Measurements from ENCODE around the gene AKAP9. TPM values are rescaled to one million over a fixed set of nuclear protein-coding genes. Genes with fewer than 3 reads are reported as not detected.
"Not testable (repeated sequence)": the region's sequence is repeated elsewhere in the genome, so short reads cannot be mapped to it uniquely, and the experiment has no call there.

AKAP9 gene
- total RNA-seq, 1 experiment from 2014 or later = 28.7 TPM

DNA sequence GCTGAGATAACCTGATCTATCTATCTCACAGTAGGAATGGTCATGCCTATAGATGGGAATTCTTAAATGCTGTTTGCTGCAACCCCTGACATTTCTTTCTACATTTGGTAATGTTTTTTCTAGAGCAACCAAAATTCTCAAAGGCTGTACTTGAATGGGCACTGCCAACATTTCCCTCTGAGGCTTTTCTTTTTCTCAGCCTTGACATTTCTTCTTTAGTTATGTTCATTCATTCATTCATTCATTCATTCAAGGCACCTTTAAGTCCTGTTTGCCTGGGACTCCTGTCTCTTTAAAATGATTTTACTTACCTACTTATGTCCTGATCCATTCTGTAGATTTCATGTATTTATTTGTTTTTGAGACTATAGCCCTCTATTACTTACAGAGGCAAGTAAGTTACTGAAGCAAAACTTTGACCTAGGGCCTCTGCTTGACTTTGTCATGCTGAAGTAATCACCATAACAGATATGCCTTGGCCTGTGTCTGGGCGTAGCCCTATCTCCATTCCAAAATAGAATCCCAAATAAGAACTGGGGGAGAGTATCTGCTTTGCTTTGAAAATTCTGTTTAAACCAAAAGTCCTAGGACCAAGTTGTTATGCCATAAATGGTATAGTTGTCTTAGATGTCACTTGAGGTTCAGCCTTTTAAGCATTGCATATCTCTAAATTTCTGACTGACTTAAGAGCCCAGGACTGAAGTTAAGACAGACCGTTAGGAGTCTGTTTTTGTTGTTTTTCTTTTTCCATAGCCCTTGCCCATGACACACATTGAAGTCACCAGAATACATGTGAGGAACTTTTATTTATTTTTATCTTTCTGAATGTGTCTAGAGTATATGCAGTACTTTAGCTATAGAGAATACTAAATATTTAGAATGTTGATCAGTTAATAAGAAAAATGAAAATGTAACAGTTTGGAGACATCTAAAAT, 59.2 kb downstream of the AKAP9 start:
- no peaks in the 10 kb centered on the region for H3K9me3 ChIP-seq (replicated peaks)
- no peak for DNase-seq (ENCODE audit: low read depth in 1 of 2, low spot score in 2 of 2)
- no peak overlapping the region for H3K4me3 ChIP-seq
- H3K27me3 ChIP-seq (replicated peaks) = no peaks in the 10 kb centered on the region
- no peaks in the 10 kb centered on the region for H3K4me1 ChIP-seq (replicated peaks)
- H3K36me3 ChIP-seq = peaks cover 8% of the 10 kb centered on the region
- no peak overlapping the region for H3K27ac ChIP-seq

DNA sequence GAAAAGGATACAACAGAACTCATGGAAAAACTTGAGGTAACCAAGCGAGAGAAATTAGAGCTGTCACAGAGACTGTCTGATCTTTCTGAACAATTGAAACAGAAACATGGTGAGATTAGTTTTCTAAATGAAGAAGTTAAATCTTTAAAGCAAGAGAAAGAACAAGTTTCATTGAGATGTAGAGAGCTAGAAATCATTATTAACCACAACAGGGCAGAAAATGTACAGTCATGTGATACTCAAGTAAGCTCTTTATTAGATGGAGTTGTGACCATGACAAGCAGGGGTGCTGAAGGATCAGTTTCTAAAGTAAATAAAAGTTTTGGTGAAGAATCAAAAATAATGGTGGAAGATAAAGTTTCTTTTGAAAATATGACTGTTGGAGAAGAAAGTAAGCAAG, 62.1 kb downstream of the AKAP9 start:
- H3K36me3 ChIP-seq = peaks cover 8% of the 10 kb centered on the region
- no peak for DNase-seq (ENCODE audit: low read depth in 1 of 2, low spot score in 2 of 2)
- H3K9me3 ChIP-seq (replicated peaks) = no peaks in the 10 kb centered on the region
- no peaks in the 10 kb centered on the region for H3K27me3 ChIP-seq (replicated peaks)
- H3K27ac ChIP-seq = no peak overlapping the region
- H3K4me1 ChIP-seq (replicated peaks) = no peaks in the 10 kb centered on the region
- no peak overlapping the region for H3K4me3 ChIP-seq

DNA sequence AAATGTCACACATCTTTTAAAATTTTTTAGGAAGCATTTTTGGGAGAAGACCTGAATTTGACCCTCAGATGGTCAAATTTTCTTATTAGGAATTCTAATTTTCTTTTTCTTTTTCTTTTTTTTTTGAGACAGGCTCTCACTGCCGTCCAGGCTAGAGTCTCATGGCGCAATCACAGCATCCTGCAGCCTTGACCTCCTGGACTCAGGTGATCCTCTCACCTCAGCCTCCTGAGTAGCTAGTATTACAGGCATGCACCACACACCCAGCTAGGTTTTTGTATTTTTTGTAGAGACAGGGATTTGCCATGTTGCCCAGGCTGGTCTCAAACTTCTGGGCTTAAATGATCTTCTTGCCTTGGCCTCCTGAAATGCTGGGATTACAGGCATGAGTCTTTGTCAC, 65.4 kb downstream of the AKAP9 start:
- Histone ChIP-seq H3K36me3 (peaks cover 2% of the 10 kb centered on the region), H3K4me3 (no peak overlapping the region), H3K4me1 (replicated peaks) (no peaks in the 10 kb centered on the region), H3K9me3 (replicated peaks) (no peaks in the 10 kb centered on the region), H3K27me3 (replicated peaks) (no peaks in the 10 kb centered on the region), H3K27ac (no peak overlapping the region)
- no peak for DNase-seq (ENCODE audit: low read depth in 1 of 2, low spot score in 2 of 2)

DNA sequence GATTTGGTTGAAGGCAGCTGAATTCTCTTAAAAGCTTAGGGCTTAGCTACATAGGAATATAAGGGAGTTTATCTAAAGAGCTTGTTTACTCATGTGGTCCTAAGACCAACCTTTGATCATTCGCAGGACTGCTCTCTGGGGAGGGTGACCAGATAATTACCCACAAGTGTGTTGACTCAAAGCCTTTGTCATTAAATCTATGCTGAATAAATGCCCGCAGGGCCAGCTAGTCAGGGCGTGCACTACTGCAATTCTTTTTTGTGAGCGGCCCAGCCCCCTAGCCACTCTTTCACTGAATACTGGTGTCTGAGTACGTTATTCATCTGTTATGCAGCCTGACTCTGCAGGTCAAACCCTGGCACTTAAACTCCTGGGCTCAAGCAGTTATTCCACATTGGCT, 69.6 kb downstream of the AKAP9 start:
- no peaks in the 10 kb centered on the region for H3K27me3 ChIP-seq (replicated peaks)
- DNase-seq (ENCODE audit: low read depth in 1 of 2, low spot score in 2 of 2) = peak; percentile 38 to 62
- no peak overlapping the region for H3K4me3 ChIP-seq
- no peak overlapping the region for H3K27ac ChIP-seq
- no peaks in the 10 kb centered on the region for H3K4me1 ChIP-seq (replicated peaks)
- no peaks in the 10 kb centered on the region for H3K36me3 ChIP-seq
- H3K9me3 ChIP-seq (replicated peaks) = no peaks in the 10 kb centered on the region

DNA sequence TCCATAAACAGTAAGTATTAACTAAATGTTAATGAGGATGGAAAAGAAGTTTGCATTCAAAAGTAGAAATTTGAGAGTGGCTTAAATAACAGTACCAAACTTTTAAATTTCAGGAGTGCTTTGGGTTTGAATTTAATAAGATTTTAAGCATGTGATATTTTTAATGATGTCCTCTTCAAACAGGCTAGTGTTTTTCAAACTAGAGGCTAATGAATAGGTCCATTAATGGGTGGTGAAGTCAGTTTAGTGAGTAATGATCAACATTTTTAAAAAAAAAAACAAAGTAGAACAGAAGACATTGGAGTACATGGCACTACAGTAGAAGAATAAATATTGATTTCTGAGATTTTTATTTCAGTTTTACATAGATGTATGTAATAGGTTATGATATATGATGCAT, 72.9 kb downstream of the AKAP9 start:
- Histone ChIP-seq H3K27me3 (replicated peaks) (no peaks in the 10 kb centered on the region), H3K27ac (no peak overlapping the region), H3K36me3 (no peaks in the 10 kb centered on the region; the same call in 1 of the 2 replicates), H3K4me1 (replicated peaks) (no peaks in the 10 kb centered on the region), H3K9me3 (replicated peaks) (no peaks in the 10 kb centered on the region), H3K4me3 (no peak overlapping the region)
- DNase-seq (ENCODE audit: low read depth in 1 of 2, low spot score in 2 of 2) = no peak

DNA sequence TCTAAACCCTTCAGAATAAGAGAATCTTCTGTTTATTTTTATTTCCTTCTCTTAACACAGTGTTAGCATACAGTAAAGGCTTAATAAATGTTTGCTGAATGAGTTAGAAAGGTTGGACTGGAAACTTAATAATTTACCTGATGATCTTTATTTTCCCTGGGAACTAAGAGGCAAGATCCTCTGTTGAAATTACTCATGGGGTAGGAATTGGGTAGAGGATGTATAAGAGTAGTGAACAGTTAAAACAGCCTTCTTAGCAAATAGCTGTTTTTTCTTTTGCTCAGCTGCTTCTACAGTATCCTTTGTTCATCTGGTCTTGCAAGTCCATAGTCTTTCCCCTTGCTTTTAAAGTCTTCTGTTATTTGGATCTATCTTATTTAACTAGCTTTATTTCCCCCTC, 80.0 kb downstream of the AKAP9 start:
- H3K4me3 ChIP-seq = no peak overlapping the region
- H3K27me3 ChIP-seq (replicated peaks) = no peaks in the 10 kb centered on the region
- no peak for DNase-seq (ENCODE audit: low read depth in 1 of 2, low spot score in 2 of 2)
- no peak overlapping the region for H3K27ac ChIP-seq
- peaks cover 20% of the 10 kb centered on the region for H3K36me3 ChIP-seq
- peaks cover 17% of the 10 kb centered on the region for H3K4me1 ChIP-seq (replicated peaks)
- no peaks in the 10 kb centered on the region for H3K9me3 ChIP-seq (replicated peaks)

DNA sequence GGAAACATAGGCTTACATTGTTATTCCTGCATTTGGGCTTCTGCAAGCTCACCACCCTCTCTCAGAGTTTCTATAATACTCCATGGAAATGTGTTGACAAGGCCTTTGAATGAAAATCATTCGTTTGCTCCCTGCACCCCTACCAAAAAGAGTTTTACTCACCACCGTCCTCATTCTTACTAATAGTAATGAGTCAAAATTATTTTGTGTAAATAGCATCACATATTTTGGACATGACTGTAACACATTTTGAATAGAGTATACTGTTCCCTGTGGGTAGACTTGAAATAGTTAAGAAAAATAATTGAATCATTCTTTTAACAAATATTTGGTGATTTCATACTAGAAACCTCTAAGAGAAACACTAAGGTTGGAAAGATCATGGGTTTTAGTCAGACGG, 84.6 kb downstream of the AKAP9 start:
- no peaks in the 10 kb centered on the region for H3K9me3 ChIP-seq (replicated peaks)
- H3K27ac ChIP-seq = peak overlapping the region; percentile 79
- peaks cover 28% of the 10 kb centered on the region for H3K36me3 ChIP-seq
- no peak overlapping the region for H3K4me3 ChIP-seq
- no peaks in the 10 kb centered on the region for H3K27me3 ChIP-seq (replicated peaks)
- peaks cover 25% of the 10 kb centered on the region for H3K4me1 ChIP-seq (replicated peaks)
- DNase-seq (ENCODE audit: low read depth in 1 of 2, low spot score in 2 of 2) = peak in 1 of 2 experiments; percentile 81

DNA sequence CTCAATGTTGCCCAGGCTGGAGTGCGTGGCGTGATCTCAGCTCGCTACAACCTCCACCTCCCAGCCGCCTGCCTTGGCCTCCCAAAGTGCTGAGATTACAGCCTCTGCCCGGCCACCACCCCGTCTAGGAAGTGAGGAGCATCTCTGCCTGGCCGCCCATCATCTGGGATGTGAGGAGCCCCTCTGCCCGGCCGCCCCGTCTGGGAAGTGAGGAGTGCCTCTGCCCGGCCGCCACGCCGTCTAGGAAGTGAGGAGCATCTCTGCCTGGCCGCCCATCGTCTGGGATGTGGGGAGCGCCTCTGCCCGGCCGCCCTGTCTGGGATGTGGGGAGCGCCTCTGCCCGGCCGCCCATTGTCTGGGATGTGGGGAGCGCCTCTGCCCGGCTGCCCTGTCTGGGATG, 86.0 kb downstream of the AKAP9 start:
- not testable (repeated sequence) for H3K4me3 ChIP-seq; DNase-seq (ENCODE audit: low read depth in 1 of 2, low spot score in 2 of 2); H3K27ac ChIP-seq; H3K27me3 ChIP-seq (replicated peaks); H3K9me3 ChIP-seq (replicated peaks)
- H3K36me3 ChIP-seq = peaks cover 32% of the 10 kb centered on the region
- H3K4me1 ChIP-seq (replicated peaks) = peaks cover 18% of the 10 kb centered on the region

DNA sequence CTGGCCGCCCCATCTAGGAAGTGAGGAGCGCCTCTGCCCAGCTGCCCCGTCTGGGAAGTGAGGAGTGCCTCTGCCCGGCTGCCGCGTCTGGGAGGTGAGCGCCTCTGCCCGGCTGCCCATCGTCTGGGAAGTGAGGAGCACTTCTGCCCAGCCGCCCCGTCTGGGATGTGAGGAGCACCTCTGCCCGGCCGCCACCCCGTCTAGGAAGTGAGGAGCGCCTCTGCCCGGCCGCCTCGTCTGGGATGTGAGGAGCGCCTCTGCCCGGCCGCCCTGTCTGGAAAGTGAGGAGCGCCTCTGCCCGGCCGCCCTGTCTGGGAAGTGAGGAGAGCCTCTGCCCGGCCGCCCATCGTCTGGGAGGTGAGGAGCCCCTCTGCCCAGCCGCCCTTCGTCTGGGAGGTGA, 86.5 kb downstream of the AKAP9 start:
- not testable (repeated sequence) for H3K27ac ChIP-seq; H3K9me3 ChIP-seq (replicated peaks); H3K4me3 ChIP-seq; H3K27me3 ChIP-seq (replicated peaks); DNase-seq (ENCODE audit: low read depth in 1 of 2, low spot score in 2 of 2)
- Histone ChIP-seq H3K36me3 (peaks cover 33% of the 10 kb centered on the region), H3K4me1 (replicated peaks) (peaks cover 18% of the 10 kb centered on the region)

DNA sequence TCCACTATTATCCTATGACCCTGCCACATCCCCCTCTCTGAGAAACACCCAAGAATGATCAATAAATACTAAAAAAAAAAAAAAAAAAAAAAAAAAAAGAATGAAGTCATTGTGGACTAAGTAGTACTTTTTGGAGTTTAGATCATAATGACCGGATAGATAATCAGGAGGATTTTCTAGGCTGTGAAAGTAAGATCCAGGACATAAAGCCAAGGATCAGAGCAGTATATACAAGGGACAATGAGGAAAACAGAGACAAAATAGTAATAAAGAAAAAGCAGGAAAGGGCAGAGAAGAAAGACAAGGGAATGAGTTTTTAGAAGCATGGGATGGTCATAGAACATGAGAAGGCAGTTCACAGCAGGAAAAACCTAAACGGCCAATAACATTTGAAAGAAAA, 87.6 kb downstream of the AKAP9 start:
- Histone ChIP-seq H3K4me3 (no peak overlapping the region), H3K27ac (no peak overlapping the region), H3K4me1 (replicated peaks) (peaks cover 18% of the 10 kb centered on the region), H3K36me3 (peaks cover 22% of the 10 kb centered on the region), H3K9me3 (replicated peaks) (no peaks in the 10 kb centered on the region), H3K27me3 (replicated peaks) (no peaks in the 10 kb centered on the region)
- no peak for DNase-seq (ENCODE audit: low read depth in 1 of 2, low spot score in 2 of 2)

DNA sequence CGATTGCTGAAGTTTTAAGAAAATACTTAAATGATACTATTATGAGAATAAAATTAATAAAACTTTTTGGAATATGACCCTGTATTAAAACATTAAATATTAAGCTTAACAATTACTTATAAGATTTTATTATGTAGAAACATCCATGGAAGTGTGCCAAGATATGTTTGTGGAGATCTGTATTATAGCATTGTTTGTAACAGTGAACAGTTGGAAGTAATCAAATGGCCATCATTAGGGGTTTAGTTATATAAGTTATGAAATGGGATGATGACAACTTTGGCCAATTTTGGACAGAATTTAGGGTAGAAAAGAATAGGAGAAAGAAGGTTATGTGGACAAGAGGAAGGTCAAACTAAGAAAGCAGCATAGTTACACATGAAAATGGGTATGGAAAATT, 88.0 kb downstream of the AKAP9 start:
- Histone ChIP-seq H3K4me3 (no peak overlapping the region), H3K4me1 (replicated peaks) (peaks cover 18% of the 10 kb centered on the region), H3K27ac (no peak overlapping the region)

DNA sequence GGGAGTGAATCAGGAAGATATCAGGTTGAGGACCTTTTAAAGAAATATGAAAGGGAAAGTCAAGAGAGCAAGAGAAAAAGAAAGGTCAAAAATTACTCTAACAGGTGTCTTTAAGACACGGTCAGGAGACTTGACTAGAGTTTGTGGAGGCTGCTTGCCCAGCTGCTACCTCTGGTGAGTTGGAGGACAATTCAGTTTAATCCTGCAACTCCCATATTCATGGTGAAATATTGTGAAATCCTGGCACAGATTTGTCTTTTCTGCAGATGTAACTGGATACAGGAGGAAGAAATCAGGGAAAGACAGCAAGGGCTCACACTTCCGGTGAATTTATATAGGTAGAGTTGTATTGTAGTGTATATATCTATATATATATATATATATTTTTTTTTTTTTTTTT, 93.5 kb downstream of the AKAP9 start:
- Histone ChIP-seq H3K27ac (no peak overlapping the region), H3K4me1 (replicated peaks) (no peaks in the 10 kb centered on the region), H3K4me3 (no peak overlapping the region), H3K9me3 (replicated peaks) (no peaks in the 10 kb centered on the region), H3K36me3 (peaks cover 22% of the 10 kb centered on the region), H3K27me3 (replicated peaks) (no peaks in the 10 kb centered on the region)
- DNase-seq (ENCODE audit: low read depth in 1 of 2, low spot score in 2 of 2) = no peak

More for the DNA sequence above, 88.0 kb downstream of the AKAP9 start:
- DNase-seq (ENCODE audit: low read depth in 1 of 2, low spot score in 2 of 2) = no peak
- H3K27me3 ChIP-seq (replicated peaks) = no peaks in the 10 kb centered on the region
- H3K36me3 ChIP-seq = peaks cover 17% of the 10 kb centered on the region
- no peaks in the 10 kb centered on the region for H3K9me3 ChIP-seq (replicated peaks)

DNA sequence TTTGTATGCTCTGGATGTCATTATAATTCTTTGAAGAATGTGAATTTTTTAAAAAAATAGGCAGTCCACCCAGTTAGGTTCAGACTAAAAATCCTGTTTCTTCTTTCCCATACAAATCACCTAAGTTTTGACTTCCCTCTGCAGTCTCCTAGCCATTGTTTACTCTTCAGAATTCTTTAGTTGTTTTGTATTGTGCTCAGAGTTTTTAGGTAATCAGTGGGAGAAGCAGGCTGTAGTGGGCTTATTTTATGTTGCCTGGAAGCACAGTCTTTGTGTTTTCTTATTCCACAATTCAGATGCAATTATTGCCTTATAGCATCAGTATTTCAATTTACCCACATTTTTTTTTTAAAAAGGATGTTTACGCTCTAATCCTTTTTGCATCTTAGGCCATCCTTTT, 94.9 kb downstream of the AKAP9 start:
- Histone ChIP-seq H3K27ac (no peak overlapping the region), H3K4me3 (no peak overlapping the region)
- peak in 1 of 2 experiments; percentile 15 for DNase-seq (ENCODE audit: low read depth in 1 of 2, low spot score in 2 of 2)

DNA sequence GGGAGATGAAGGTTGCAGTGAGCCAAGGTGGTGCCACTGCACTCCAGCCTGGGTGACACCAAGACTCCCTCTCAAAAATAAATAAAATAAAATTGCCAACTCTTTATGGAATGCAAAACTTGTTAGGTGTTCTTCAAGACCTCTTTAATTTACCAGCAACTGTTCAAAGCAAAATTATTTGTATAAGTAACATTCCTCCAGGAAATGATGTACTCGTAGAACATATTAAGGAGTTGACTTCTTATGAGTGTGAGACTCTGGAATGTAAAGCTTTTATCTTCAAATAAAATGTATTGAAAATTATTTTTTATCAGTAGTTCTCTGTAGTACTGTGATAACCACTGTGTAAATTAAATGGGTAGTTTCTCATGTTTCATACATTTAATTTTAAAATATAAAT, 99.2 kb downstream of the AKAP9 start:
- Histone ChIP-seq H3K4me3 (no peak overlapping the region), H3K4me1 (replicated peaks) (no peaks in the 10 kb centered on the region), H3K36me3 (peaks cover 7% of the 10 kb centered on the region), H3K9me3 (replicated peaks) (no peaks in the 10 kb centered on the region), H3K27me3 (replicated peaks) (no peaks in the 10 kb centered on the region), H3K27ac (no peak overlapping the region)
- DNase-seq (ENCODE audit: low read depth in 1 of 2, low spot score in 2 of 2) = no peak

More for the DNA sequence above, 94.9 kb downstream of the AKAP9 start:
- Histone ChIP-seq H3K4me1 (replicated peaks) (no peaks in the 10 kb centered on the region), H3K27me3 (replicated peaks) (no peaks in the 10 kb centered on the region), H3K9me3 (replicated peaks) (no peaks in the 10 kb centered on the region), H3K36me3 (peaks cover 13% of the 10 kb centered on the region)
